Naive thymus-derived CD8-positive, alpha-beta T cell (primary cell): Measurements from ENCODE around the gene MGAT4A. TPM values are rescaled to one million over a fixed set of nuclear protein-coding genes. Genes with fewer than 3 reads are reported as not detected.

Experiments used
- ATAC-seq, 2 donors: fragments of 150-1000 bp; cut with Tn5 transposase in 1 of 2; sonication (Bioruptor Pico), chemical (Tn5 transposase) in 1 of 2; 1 replicate in 1 of 2; 2 replicates in 1 of 2; pipeline ENCODE4 v1.10.0; 2021; ENCODE audit warnings: mild to moderate bottlenecking in 2 of 2, moderate library complexity in 2 of 2
- POLR2A ChIA-PET: fragments of 350-600 bp; sonication (Branson Sonifier 250); formaldehyde crosslinking; loops from one replicate; lab custom pipeline; 2021; ENCODE audit warnings: antibody characterized with exemption; lab: Charles Lee
- DNase-seq, 10 donors: peaks; one replicate each; pipeline versions ENCODE4 v3.0.0 to v3.0.0-alpha.2; 2020 to 2022
- H3K27ac Mint-ChIP-seq, 10 donors: one replicate each; pipeline ENCODE4 v1.8.0; 2020 to 2022; ENCODE audit warnings: mild to moderate bottlenecking in 10 of 10, mixed read lengths in 10 of 10, moderate library complexity in 4 of 10, inconsistent platforms in 1 of 10
- H3K27me3 Mint-ChIP-seq, 5 donors: one replicate each; pipeline ENCODE4 v1.8.0; 2021 to 2022; ENCODE audit warnings: mixed read lengths in 5 of 5
- H3K36me3 Mint-ChIP-seq, 3 donors: one replicate each; pipeline ENCODE4 v1.8.0; 2020 to 2022; ENCODE audit warnings: mixed read lengths in 3 of 3, mild to moderate bottlenecking in 2 of 3, inconsistent platforms in 1 of 3
- H3K4me1 Mint-ChIP-seq, 4 donors: one replicate each; pipeline ENCODE4 v1.8.0; 2021 to 2022; ENCODE audit warnings: mixed read lengths in 4 of 4
- H3K4me3 Mint-ChIP-seq, 10 donors: one replicate each; pipeline ENCODE4 v1.8.0; 2020 to 2022; ENCODE audit warnings: mild to moderate bottlenecking in 10 of 10, mixed read lengths in 10 of 10, moderate library complexity in 6 of 10, inconsistent platforms in 1 of 10
- H3K9me3 Mint-ChIP-seq, 9 donors: one replicate each; pipeline ENCODE4 v1.8.0; 2020 to 2022; ENCODE audit warnings: mixed read lengths in 9 of 9, mild to moderate bottlenecking in 3 of 9, inconsistent platforms in 1 of 9, moderate library complexity in 1 of 9
- polyA plus RNA-seq, 3 donors: library from polyadenylated mRNA; unstranded; fragments of 300-500 nt; fragmentation: Illumina TruSeq; gene quantifications; one replicate each; pipeline ENCODE4 v1.2.3, GENCODE V29; 2021
- total RNA-seq, 8 experiments: library from RNA in 2 of 8; stranded (reverse) in 2 of 8; gene quantifications; one replicate each; pipeline ENCODE4 v1.2.3 and lab custom pipeline; 2021 to 2026

The MGAT4A gene
- total and polyA plus RNA-seq, 5 experiments from 2014 or later: 285 to 350 (median 295) TPM

- peaks cover 34 to 87% (median 82%) of the 10 kb centered on the region in 4 donors for H3K4me1 Mint-ChIP-seq
- ATAC-seq: peak; percentile 73
- H3K27me3 Mint-ChIP-seq: no peaks in the 10 kb centered on the region
- H3K36me3 Mint-ChIP-seq: peaks cover 16 to 69% (median 60%) of the 10 kb centered on the region in 3 donors
- peak overlapping the region; percentile 40 to 86 (median 66) for H3K4me3 Mint-ChIP-seq
- peak overlapping the region; percentile 94 to 99 (median 97) for H3K27ac Mint-ChIP-seq
- H3K9me3 Mint-ChIP-seq: peaks cover 0 to 12% (median 5%) of the 10 kb centered on the region in 9 donors
- POLR2A ChIA-PET: interaction anchor here (1.4 to 13.6 kb wide), 5 partner anchors 47 to 167 kb away, joined by 3 to 248 read pairs (median 4); partner anchors contain the start of gene MGAT4A
- peak; percentile 28 to 87 (median 68) for DNase-seq
These were observed 76.0 kb downstream of the MGAT4A start for GRCh38 chr2:98654699-98655495.

- Mint-ChIP-seq H3K9me3 (peaks cover 2 to 17% (median 10%) of the 10 kb centered on the region in 9 donors), H3K36me3 (peaks cover 22 to 91% (median 57%) of the 10 kb centered on the region in 3 donors)
- POLR2A ChIA-PET: interaction anchor here (0.6 to 1.0 kb wide), 3 partner anchors 23 to 80 kb away, joined by 3 to 6 read pairs (median 6); partner anchors contain the start of gene MGAT4A
These were observed 79.9 kb downstream of the MGAT4A start for GRCh38 chr2:98650998-98651397.

GRCh38 chr2:98649992-98650375 is 80.9 kb downstream of the MGAT4A start:
- DNase-seq (no peak), ATAC-seq (no peak)
- peaks cover 22 to 93% (median 49%) of the 10 kb centered on the region in 3 donors for H3K36me3 Mint-ChIP-seq
- H3K4me1 Mint-ChIP-seq: peaks cover 29 to 73% (median 65%) of the 10 kb centered on the region in 4 donors
- POLR2A ChIA-PET: interaction anchor here (0.6 to 1.5 kb wide), 16 partner anchors 10 to 188 kb away, joined by 3 to 11 read pairs (median 4); partner anchors contain the start of gene MGAT4A
- peak overlapping the region; percentile 85 to 99 (median 97) for H3K27ac Mint-ChIP-seq
- H3K27me3 Mint-ChIP-seq: no peaks in the 10 kb centered on the region
- peaks cover 2 to 17% (median 10%) of the 10 kb centered on the region in 9 donors for H3K9me3 Mint-ChIP-seq
- H3K4me3 Mint-ChIP-seq: peak overlapping the region in 8 of 10 donors; percentile 34 to 81 (median 50)

More at GRCh38 chr2:98650998-98651397, 79.9 kb downstream of the MGAT4A start:
- no peak for DNase-seq
- H3K27me3 Mint-ChIP-seq: no peaks in the 10 kb centered on the region
- ATAC-seq: no peak
- peaks cover 31 to 77% (median 69%) of the 10 kb centered on the region in 4 donors for H3K4me1 Mint-ChIP-seq
- peak overlapping the region in 9 of 10 donors; percentile 35 to 86 (median 64) for H3K4me3 Mint-ChIP-seq
- peak overlapping the region; percentile 89 to 99 (median 97) for H3K27ac Mint-ChIP-seq

- H3K9me3 Mint-ChIP-seq: peaks cover 2 to 17% (median 10%) of the 10 kb centered on the region in 9 donors
- peak; percentile 81 to 91 for ATAC-seq
- peaks cover 29 to 69% (median 59%) of the 10 kb centered on the region in 4 donors for H3K4me1 Mint-ChIP-seq
- H3K27me3 Mint-ChIP-seq: no peaks in the 10 kb centered on the region
- H3K4me3 Mint-ChIP-seq: peak overlapping the region in 9 of 10 donors; percentile 25 to 81 (median 49)
- peaks cover 22 to 93% (median 43%) of the 10 kb centered on the region in 3 donors for H3K36me3 Mint-ChIP-seq
- POLR2A ChIA-PET: interaction anchor here (0.6 to 1.5 kb wide), 18 partner anchors 10 to 189 kb away, joined by 3 to 11 read pairs (median 4); partner anchors contain the start of gene MGAT4A
- peak; percentile 61 to 92 (median 82) for DNase-seq
- peak overlapping the region; percentile 85 to 99 (median 97) for H3K27ac Mint-ChIP-seq
These were observed 81.6 kb downstream of the MGAT4A start for GRCh38 chr2:98649135-98649991.

GRCh38 chr2:98648451-98648850 is 82.5 kb downstream of the MGAT4A start:
- H3K4me3 Mint-ChIP-seq: no peak overlapping the region
- no peak for ATAC-seq
- no peak for DNase-seq
- peaks cover 26 to 64% (median 54%) of the 10 kb centered on the region in 4 donors for H3K4me1 Mint-ChIP-seq
- peak overlapping the region in 8 of 10 donors; percentile 11 to 99 (median 97) for H3K27ac Mint-ChIP-seq
- no peaks in the 10 kb centered on the region for H3K27me3 Mint-ChIP-seq
- POLR2A ChIA-PET: interaction anchor here (0.6 to 1.5 kb wide), 5 partner anchors 16 to 182 kb away, joined by 3 to 11 read pairs (median 8); no protein-coding TSS in a partner anchor
- H3K36me3 Mint-ChIP-seq: peaks cover 22 to 93% (median 35%) of the 10 kb centered on the region in 3 donors
- peaks cover 2 to 17% (median 10%) of the 10 kb centered on the region in 9 donors for H3K9me3 Mint-ChIP-seq

GRCh38 chr2:98647636-98648035 is 83.3 kb downstream of the MGAT4A start:
- POLR2A ChIA-PET: interaction anchor here (0.6 kb wide), 1 partner anchor 183 kb away, joined by 4 read pairs; no protein-coding TSS in a partner anchor
- Mint-ChIP-seq H3K4me3 (no peak overlapping the region), H3K36me3 (peaks cover 22 to 92% (median 31%) of the 10 kb centered on the region in 3 donors), H3K4me1 (peaks cover 19 to 57% (median 47%) of the 10 kb centered on the region in 4 donors), H3K27me3 (no peaks in the 10 kb centered on the region), H3K27ac (peak overlapping the region in 6 of 10 donors; percentile 7 to 97 (median 68)), H3K9me3 (peaks cover 2 to 17% (median 10%) of the 10 kb centered on the region in 9 donors)
- no peak for DNase-seq
- no peak for ATAC-seq

- Mint-ChIP-seq H3K27ac (peak overlapping the region in 8 of 10 donors; percentile 9 to 75 (median 36)), H3K9me3 (no peaks in the 10 kb centered on the region), H3K36me3 (peaks cover 6 to 95% (median 9%) of the 10 kb centered on the region in 3 donors), H3K27me3 (no peaks in the 10 kb centered on the region), H3K4me3 (no peak overlapping the region), H3K4me1 (peaks cover 1 to 32% (median 21%) of the 10 kb centered on the region in 4 donors)
- ATAC-seq (no peak), DNase-seq (no peak)
- POLR2A ChIA-PET: interaction anchor here (0.6 kb wide), 1 partner anchor 10 kb away, joined by 3 read pairs; no protein-coding TSS in a partner anchor
These were observed 87.3 kb downstream of the MGAT4A start for GRCh38 chr2:98643496-98644100.

GRCh38 chr2:98637401-98638147 is 93.4 kb downstream of the MGAT4A start:
- no peaks in the 10 kb centered on the region for H3K9me3 Mint-ChIP-seq
- peaks cover 14 to 58% (median 45%) of the 10 kb centered on the region in 4 donors for H3K4me1 Mint-ChIP-seq
- ATAC-seq (peak; percentile 77 to 87), DNase-seq (peak in 8 of 10 donors; percentile 19 to 61 (median 35))
- H3K36me3 Mint-ChIP-seq: peaks cover 20 to 86% (median 29%) of the 10 kb centered on the region in 3 donors
- no peaks in the 10 kb centered on the region for H3K27me3 Mint-ChIP-seq
- POLR2A ChIA-PET: interaction anchor here (1.0 kb wide), 1 partner anchor 133 kb away, joined by 4 read pairs; no protein-coding TSS in a partner anchor
- peak overlapping the region; percentile 80 to 97 (median 90) for H3K27ac Mint-ChIP-seq
- H3K4me3 Mint-ChIP-seq: peak overlapping the region; percentile 26 to 82 (median 64)

GRCh38 chr2:98634406-98635092 is 96.4 kb downstream of the MGAT4A start:
- peaks cover 17 to 51% (median 43%) of the 10 kb centered on the region in 4 donors for H3K4me1 Mint-ChIP-seq
- POLR2A ChIA-PET: no interaction called here
- H3K27me3 Mint-ChIP-seq: no peaks in the 10 kb centered on the region

GRCh38 chr2:98632351-98632750 is 98.6 kb downstream of the MGAT4A start:
- POLR2A ChIA-PET: interaction anchor here (1.4 kb wide), 2 partner anchors 11 to 16 kb away, joined by 3 read pairs; no protein-coding TSS in a partner anchor
- H3K4me3 Mint-ChIP-seq: no peak overlapping the region

More at GRCh38 chr2:98634406-98635092, 96.4 kb downstream of the MGAT4A start:
- DNase-seq: peak in 6 of 10 donors; percentile 22 to 50 (median 43)
- peaks cover 19 to 84% (median 27%) of the 10 kb centered on the region in 3 donors for H3K36me3 Mint-ChIP-seq
- H3K4me3 Mint-ChIP-seq: peak overlapping the region in 9 of 10 donors; percentile 11 to 80 (median 60)
- no peaks in the 10 kb centered on the region for H3K9me3 Mint-ChIP-seq
- peak; percentile 35 to 61 for ATAC-seq
- H3K27ac Mint-ChIP-seq: peak overlapping the region; percentile 78 to 98 (median 92)

More at GRCh38 chr2:98632351-98632750, 98.6 kb downstream of the MGAT4A start:
- Mint-ChIP-seq H3K36me3 (peaks cover 19 to 87% (median 26%) of the 10 kb centered on the region in 3 donors), H3K27me3 (no peaks in the 10 kb centered on the region), H3K9me3 (no peaks in the 10 kb centered on the region), H3K27ac (peak overlapping the region in 8 of 10 donors; percentile 12 to 92 (median 64)), H3K4me1 (peaks cover 19 to 43% (median 33%) of the 10 kb centered on the region in 4 donors)
- ATAC-seq (no peak), DNase-seq (no peak)
